ENCODE data around the gene GNG13. TPM values are rescaled to one million over a fixed set of nuclear protein-coding genes. Genes with fewer than 3 reads are reported as not detected.

The GNG13 gene
- total and polyA plus RNA-seq, 9 donors: not detected

DNA sequence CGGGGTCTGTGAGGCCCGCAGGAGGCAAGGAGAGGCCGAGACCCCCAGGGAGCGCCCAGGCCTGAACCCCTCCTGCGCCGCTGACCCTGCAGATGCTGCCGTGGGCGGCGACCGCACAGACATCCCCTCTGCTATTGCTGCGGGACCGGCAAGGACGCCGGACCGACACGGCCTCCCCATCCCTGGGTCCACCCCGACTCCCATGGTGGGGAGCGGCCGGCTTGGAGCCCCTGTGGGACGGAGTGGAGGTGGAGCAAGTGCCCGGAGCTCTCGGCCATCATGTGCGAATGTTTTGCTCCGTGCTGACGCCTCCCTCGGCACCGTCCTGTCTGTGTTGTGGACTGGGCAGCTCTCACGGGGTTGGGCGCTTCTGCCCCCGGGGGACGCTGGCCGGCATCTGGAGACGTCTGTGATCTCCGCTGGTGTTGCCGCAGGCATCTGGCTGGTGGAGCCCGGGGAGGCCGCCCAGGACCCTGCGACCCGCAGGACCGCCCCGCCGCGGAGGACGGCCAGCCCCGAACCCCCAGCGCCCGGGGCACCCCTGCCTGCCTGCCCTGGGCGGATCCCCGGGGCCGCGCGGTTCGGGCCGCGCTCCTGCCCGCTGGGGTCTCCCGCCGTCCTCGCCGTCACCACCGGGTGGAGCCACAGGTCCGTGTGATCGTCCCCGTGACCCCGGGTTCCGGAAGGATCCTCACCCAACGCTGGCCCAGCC is 12.8 kb upstream of the GNG13 start:
- Histone ChIP-seq H3K9me3 (peaks cover 0 to 5% of the 10 kb centered on the region in 2 donors), H3K4me1 (ENCODE audit: insufficient read depth) (peaks cover 4% of the 10 kb centered on the region), H3K27me3 (peaks cover 4% of the 10 kb centered on the region), H3K4me3 (no peak overlapping the region), H3K27ac (no peak overlapping the region), H3K36me3 (no peaks in the 10 kb centered on the region)
- TF ChIP-seq EP300 (IDR thresholded peaks at IDR 0.05) (no peak), POLR2A (IDR thresholded peaks at IDR 0.05) (no peak)
- TF ChIP-seq, protein P1, sequence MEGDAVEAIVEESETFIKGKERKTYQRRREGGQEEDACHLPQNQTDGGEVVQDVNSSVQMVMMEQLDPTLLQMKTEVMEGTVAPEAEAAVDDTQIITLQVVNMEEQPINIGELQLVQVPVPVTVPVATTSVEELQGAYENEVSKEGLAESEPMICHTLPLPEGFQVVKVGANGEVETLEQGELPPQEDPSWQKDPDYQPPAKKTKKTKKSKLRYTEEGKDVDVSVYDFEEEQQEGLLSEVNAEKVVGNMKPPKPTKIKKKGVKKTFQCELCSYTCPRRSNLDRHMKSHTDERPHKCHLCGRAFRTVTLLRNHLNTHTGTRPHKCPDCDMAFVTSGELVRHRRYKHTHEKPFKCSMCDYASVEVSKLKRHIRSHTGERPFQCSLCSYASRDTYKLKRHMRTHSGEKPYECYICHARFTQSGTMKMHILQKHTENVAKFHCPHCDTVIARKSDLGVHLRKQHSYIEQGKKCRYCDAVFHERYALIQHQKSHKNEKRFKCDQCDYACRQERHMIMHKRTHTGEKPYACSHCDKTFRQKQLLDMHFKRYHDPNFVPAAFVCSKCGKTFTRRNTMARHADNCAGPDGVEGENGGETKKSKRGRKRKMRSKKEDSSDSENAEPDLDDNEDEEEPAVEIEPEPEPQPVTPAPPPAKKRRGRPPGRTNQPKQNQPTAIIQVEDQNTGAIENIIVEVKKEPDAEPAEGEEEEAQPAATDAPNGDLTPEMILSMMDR (IDR thresholded peaks at IDR 0.05): peak in 2 of 3 donors; percentile 35 to 61
- intact Hi-C loops (cut with DNase I): loop anchor here in 2 of 4 donors (10.0 kb wide), 2 partner anchors 241 to 281 kb away; partner anchors contain the start of gene C1QTNF8 (in 1 of the 2)
- DNase-seq: peak in 2 of 5 donors; percentile 56 to 69
- WGBS, 3 donors: 5 to 8% (median 7%) methylated on average over 59 to 67 of the region's 67 CpGs

DNA sequence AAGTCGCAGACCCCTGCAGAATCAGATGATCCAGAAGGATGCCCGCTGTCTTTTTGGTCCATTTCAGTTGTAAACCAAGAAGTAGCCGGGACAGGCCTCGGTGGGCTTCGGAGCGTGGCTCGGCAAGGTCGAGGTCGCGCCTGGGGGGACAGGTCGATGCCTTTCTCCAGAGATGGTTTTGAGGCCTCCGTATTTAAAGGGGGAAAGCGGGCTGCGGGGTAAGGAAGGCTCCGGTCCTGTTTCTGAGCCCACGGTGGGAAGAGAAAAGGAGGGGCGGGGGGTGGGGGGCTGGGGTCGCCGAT is 7.5 kb upstream of the GNG13 start:
- intact Hi-C loops (cut with DNase I): no loop called here
- Histone ChIP-seq H3K27ac (no peak overlapping the region), H3K4me1 (ENCODE audit: insufficient read depth) (peaks cover 7% of the 10 kb centered on the region), H3K4me3 (peak overlapping the region; percentile 82), H3K36me3 (no peaks in the 10 kb centered on the region), H3K27me3 (no peaks in the 10 kb centered on the region), H3K9me3 (peaks cover 0 to 5% of the 10 kb centered on the region in 2 donors)
- WGBS, 3 donors: 4 to 28% (median 25%) methylated on average over 18 to 19 of the region's 19 CpGs
- TF ChIP-seq, protein P1 (IDR thresholded peaks at IDR 0.05): no peak
- TF ChIP-seq POLR2A (IDR thresholded peaks at IDR 0.05) (no peak), EP300 (IDR thresholded peaks at IDR 0.05) (no peak)
- no peak for DNase-seq

DNA sequence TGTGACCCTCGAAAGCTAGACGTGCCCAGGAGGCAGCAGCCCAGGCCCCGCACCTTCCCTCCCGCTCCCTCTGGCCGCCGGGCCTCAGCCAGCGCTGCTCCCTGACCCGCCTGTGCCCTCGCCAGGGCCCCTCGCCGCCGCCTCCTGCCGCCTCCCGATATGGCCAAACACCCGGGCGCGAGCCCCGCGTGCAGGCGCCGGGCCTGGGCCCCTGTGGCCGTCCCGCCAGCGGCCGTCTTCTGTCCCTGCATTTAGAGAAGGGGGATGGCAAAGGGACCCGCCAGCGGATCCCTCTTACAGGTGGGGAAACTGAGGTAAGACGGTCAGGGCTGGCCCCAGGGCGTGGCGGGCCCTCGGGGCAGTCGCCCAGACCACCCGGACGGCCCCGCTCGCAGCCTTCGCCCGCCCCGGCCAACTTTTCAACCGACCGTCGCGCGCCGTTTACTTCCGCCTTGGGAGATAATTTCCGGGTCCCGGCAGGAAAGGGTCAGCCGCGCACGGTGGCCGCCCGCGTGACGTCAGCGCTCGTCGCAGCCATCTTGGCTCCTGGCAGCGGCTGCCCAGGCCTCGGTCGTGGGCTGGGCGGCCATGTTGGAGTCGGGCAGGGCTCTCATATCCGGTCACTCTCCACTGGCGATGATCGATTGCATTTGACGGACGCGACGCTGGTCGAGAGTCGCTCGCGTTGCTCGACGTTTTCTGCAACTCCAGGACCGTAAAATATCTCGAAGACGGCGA is 7.0 kb upstream of the GNG13 start:
- intact Hi-C loops (cut with DNase I): no loop called here

DNA sequence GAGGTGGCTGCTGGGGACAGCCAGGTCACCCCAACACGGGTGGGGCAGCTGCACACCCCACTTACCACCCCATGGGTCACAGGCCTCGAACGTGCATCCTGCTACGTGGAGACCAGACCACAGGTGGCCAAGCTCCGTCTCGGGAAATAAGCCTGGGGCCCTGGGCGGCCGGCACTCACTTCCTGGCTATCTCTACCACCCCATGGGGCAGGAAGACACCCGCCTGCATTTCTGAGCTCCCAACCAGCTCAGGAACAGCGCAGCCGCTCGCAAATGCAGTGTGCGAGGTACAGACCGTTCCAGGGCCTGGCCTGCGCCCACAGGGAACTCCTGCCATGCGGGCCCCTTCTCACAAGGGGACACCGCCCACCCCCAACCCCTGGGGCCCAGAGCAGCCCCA is 4.9 kb upstream of the GNG13 start:
- Histone ChIP-seq H3K4me3 (no peak overlapping the region), H3K4me1 (ENCODE audit: insufficient read depth) (peaks cover 7% of the 10 kb centered on the region), H3K27ac (no peak overlapping the region), H3K9me3 (no peaks in the 10 kb centered on the region), H3K27me3 (peaks cover 6% of the 10 kb centered on the region), H3K36me3 (no peaks in the 10 kb centered on the region)
- intact Hi-C loops (cut with DNase I): no loop called here
- TF ChIP-seq EP300 (IDR thresholded peaks at IDR 0.05) (no peak), POLR2A (IDR thresholded peaks at IDR 0.05) (no peak)
- TF ChIP-seq, protein P1 (IDR thresholded peaks at IDR 0.05): no peak
- WGBS, 3 donors: 70 to 84% (median 74%) methylated on average over 10 to 17 of the region's 17 CpGs
- no peak for DNase-seq

More for the DNA sequence above, 7.0 kb upstream of the GNG13 start:
- DNase-seq: peak; percentile 89 to 96 (median 93)
- Histone ChIP-seq H3K4me1 (ENCODE audit: insufficient read depth) (peaks cover 7% of the 10 kb centered on the region), H3K27ac (peak overlapping the region in 1 of 2 donors; percentile 69), H3K4me3 (peak overlapping the region; percentile 82), H3K27me3 (no peaks in the 10 kb centered on the region), H3K36me3 (no peaks in the 10 kb centered on the region), H3K9me3 (peaks cover 0 to 5% of the 10 kb centered on the region in 2 donors)
- 0 to 30% (median 6%) methylated on average over 48 to 80 of the region's 80 CpGs for WGBS, 3 donors
- peak; percentile 56 for TF ChIP-seq POLR2A (IDR thresholded peaks at IDR 0.05)
- TF ChIP-seq, protein P1 (IDR thresholded peaks at IDR 0.05): peak in 1 of 3 donors; percentile 16
- no peak for TF ChIP-seq EP300 (IDR thresholded peaks at IDR 0.05)

Measured in ovary (tissue), 9 donors.